ENCODE results near the gene CELA3A. TPM values are rescaled to one million over a fixed set of nuclear protein-coding genes. Genes with fewer than 3 reads are reported as not detected.
A peak's percentile ranks its signal among the peaks of the same experiment; 100 is the strongest.

The CELA3A gene
- total RNA-seq, 2 donors from 2014 or later, result 37,316 to 51,622 TPM

DNA sequence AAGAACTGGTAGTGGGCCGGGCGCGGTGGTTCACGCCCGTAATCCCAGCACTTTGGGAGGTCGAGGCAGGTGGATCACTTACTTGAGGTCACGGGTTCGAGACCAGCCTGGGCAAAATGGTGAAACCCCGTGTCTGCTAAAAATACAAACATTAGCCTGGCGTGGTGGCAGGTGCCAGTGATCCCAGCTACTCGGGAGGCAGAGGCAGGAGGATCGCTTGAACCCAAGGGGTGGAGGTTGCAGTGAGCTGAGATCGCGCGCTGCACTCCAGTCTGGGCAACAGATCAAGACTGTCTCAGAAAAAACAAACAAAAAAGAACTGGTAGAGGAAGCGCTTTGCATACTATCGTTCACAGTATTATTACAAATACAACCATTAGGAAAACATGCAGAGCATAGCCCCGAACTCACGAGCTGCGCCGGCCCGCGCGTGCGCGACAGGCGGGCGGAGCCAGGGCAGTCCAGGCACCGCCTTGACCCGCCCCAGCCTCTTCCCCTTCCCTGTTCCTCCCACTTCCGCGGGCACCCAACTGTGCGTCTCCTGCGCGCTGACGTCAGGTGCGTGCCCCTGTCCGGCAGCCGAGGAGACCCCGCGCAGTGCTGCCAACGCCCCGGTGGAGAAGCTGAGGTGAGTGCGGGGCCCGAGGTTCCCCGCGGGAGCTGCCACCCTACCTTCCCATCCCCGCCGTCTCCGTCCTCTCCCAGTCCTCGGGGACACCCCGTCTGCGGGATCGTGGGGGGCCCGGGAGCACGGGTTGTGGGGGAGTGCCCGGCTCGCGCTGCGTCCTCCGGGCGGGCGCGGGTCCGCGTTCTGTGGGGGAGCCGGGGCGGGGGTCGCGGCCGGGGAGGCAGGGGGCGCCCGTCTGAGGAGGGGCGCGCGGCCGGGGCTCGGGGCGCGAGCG, 50.9 kb downstream of the CELA3A start, which contains the start of gene CDC42:
Gene CDC42, plus strand, starts transcription at position 595 of the 902 bp plus-strand sequence. CDS start 25,770 bp downstream, outside the sequence.
- TF ChIP-seq, protein P1, sequence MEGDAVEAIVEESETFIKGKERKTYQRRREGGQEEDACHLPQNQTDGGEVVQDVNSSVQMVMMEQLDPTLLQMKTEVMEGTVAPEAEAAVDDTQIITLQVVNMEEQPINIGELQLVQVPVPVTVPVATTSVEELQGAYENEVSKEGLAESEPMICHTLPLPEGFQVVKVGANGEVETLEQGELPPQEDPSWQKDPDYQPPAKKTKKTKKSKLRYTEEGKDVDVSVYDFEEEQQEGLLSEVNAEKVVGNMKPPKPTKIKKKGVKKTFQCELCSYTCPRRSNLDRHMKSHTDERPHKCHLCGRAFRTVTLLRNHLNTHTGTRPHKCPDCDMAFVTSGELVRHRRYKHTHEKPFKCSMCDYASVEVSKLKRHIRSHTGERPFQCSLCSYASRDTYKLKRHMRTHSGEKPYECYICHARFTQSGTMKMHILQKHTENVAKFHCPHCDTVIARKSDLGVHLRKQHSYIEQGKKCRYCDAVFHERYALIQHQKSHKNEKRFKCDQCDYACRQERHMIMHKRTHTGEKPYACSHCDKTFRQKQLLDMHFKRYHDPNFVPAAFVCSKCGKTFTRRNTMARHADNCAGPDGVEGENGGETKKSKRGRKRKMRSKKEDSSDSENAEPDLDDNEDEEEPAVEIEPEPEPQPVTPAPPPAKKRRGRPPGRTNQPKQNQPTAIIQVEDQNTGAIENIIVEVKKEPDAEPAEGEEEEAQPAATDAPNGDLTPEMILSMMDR (IDR thresholded peaks at IDR 0.05), result peak in 1 of 7 experiments; percentile 7
- TF ChIP-seq POLR2A (IDR thresholded peaks at IDR 0.05), result peak; percentile 98 to 99 (median 98)
- Histone ChIP-seq H3K4me1 (peaks cover 33% of the 10 kb centered on the region), H3K36me3 (replicated peaks in 1 of 2; ENCODE audit: insufficient read depth in 1 of 2, low read depth in 2 of 2) (no peaks in the 10 kb centered on the region), H3K27me3 (no peaks in the 10 kb centered on the region), H3K4me3 (peak within 1 kb of the TSS; percentile 33 to 76), H3K9me3 (no peaks in the 10 kb centered on the region), H3K27ac (peak within 1 kb of the TSS; percentile 99 to 100 (median 100))
- 18 to 40% methylated on average over 24 to 53 of the region's 81 CpGs for WGBS, 2 donors
- ATAC-seq, result peak; percentile 96
- DNase-seq, result peak; percentile 97 to 99 (median 98)
- intact Hi-C loops (cut with DNase I), result no loop called here

DNA sequence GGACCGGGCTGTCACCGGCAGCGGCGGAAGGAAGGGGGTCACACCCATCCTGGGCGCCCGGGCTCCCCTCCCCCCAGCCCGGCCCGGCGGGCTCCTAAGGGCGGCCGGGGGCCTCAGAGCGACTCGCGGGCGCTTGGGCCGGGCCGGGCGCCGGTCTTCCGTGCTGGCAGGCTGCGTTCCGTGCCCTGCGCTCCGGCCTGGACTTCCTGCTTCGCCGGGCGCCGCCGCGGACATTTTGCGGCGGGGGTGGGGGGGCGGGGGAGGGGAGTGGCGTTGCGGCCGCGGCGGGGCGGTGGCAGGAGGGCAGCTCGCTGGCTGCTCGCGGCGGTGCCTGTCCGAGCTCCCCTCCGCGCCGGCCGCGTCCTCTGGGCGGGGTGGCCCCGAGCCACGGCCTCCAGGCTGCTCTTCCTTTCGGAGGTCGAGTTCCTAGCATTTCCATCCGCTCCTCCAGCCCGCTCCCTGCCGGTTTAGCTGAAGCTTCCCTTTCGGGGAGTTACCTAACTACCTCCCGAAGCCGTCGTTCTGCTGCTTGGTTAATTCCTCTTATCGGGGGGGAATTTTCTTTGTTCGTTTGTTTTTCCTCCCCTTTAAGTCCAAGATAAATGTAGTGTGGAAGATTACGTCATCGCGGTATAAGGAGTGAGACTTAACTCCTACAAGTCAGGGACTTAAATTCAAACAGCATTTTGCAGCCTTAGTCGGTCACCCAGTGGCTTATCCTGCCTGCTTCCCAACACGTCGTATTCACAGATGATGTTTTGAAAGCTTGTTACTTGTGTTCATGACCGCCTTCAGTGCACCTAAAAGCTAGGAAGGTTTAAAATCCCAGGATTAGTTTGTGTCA, 51.8 kb downstream of the CELA3A start:
- Histone ChIP-seq H3K4me3 (peak overlapping the region; percentile 33 to 76), H3K36me3 (replicated peaks in 1 of 2; ENCODE audit: insufficient read depth in 1 of 2, low read depth in 2 of 2) (no peaks in the 10 kb centered on the region), H3K27me3 (no peaks in the 10 kb centered on the region), H3K4me1 (peaks cover 35% of the 10 kb centered on the region), H3K27ac (peak overlapping the region; percentile 99 to 100 (median 100)), H3K9me3 (no peaks in the 10 kb centered on the region)
- peak; percentile 64 to 69 (median 67) for DNase-seq
- intact Hi-C loops (cut with DNase I), result no loop called here
- peak; percentile 39 to 59 (median 53) for TF ChIP-seq POLR2A (IDR thresholded peaks at IDR 0.05)
- TF ChIP-seq, protein P1 (IDR thresholded peaks at IDR 0.05), result peak in 1 of 7 experiments; percentile 16
- peak; percentile 72 for ATAC-seq
- WGBS, 2 donors, result 0 to 2% methylated on average over 18 to 46 of the region's 70 CpGs

DNA sequence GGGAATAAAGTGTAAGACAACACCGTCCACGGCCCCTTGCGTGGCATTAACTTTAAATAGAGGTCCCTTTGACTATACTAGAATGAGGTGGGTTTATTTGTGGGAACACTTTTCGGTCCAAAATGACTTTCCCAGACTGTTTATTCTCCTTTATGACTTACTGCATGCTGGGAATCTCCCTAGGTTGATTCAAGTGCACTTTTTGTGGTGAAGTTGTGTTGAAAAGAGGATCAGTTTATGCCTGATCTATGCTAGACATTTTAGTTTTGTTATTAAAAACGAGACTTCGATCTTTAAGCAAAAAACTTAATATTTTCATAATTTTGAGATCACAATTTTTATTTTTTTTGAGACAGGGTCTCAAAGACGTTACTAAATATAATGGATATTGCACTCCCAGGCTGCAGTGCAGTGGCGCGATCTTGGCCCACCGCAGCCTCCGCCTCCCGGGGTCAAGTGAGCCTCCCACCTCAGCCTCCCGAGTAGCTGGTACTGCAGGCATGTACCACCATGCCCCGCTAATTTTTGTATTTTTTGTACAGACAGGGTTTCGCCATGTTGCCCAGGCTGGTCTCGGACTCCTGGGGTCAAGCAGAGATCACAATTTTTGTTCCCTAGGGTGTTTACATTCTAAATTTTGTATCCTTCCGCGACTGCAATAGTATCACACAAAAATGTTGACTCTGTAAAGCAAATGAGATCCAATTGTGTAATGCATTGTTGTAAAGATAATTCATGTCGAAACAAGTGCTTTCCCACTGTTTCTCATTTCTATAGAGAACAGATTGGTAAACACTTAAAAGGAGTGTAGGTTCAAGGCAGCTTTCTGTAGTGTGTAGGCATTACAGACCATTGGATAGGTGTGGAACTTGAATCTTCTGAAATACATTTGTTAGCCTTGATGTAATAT, 52.7 kb downstream of the CELA3A start:
- Histone ChIP-seq H3K9me3 (no peaks in the 10 kb centered on the region), H3K27ac (peak overlapping the region; percentile 99 to 100 (median 100)), H3K36me3 (replicated peaks in 1 of 2; ENCODE audit: insufficient read depth in 1 of 2, low read depth in 2 of 2) (no peaks in the 10 kb centered on the region), H3K4me1 (peaks cover 35% of the 10 kb centered on the region), H3K4me3 (peak overlapping the region; percentile 33 to 76), H3K27me3 (no peaks in the 10 kb centered on the region)
- intact Hi-C loops (cut with DNase I), result no loop called here
- DNase-seq (no peak), ATAC-seq (no peak)
- TF ChIP-seq POLR2A (IDR thresholded peaks at IDR 0.05), result no peak
- TF ChIP-seq, protein P1 (IDR thresholded peaks at IDR 0.05), result no peak
- 39 to 40% methylated on average over 19 of the region's 19 CpGs for WGBS, 2 donors

DNA sequence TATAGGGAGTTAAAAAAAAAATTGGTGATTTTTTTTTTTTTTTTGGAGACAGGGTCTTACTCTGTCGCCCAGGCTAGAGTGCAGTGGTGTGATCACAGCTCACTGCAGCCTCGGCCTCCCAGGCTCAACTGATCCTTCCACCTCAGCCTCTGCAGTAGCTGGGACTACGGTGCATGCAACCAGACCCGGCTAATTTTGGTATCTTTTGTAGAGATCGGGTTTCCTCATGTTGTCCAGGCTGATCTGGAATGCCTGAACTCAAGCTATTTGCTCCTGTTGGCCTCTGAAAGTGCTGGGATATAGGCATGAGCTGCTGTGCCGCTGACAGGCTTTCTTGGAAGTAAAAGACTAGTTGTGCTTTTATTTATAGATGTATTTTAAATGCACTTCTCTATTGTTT, 54.0 kb downstream of the CELA3A start:
- peaks cover 0 to 3% (median 0%) of the 10 kb centered on the region in 3 donors for H3K9me3 ChIP-seq
- peaks cover 45% of the 10 kb centered on the region for H3K4me1 ChIP-seq
- no peaks in the 10 kb centered on the region for H3K36me3 ChIP-seq (replicated peaks in 1 of 2; ENCODE audit: insufficient read depth in 1 of 2, low read depth in 2 of 2)
- peak overlapping the region in 1 of 4 donors; percentile 22 for H3K27ac ChIP-seq
- H3K4me3 ChIP-seq, result no peak overlapping the region
- no peaks in the 10 kb centered on the region for H3K27me3 ChIP-seq
- ATAC-seq (no peak), DNase-seq (peak in 1 of 4 donors; percentile 11)
- WGBS, 2 donors, result 57 to 65% methylated on average over 6 of the region's 6 CpGs
- TF ChIP-seq, protein P1 (IDR thresholded peaks at IDR 0.05), result no peak
- TF ChIP-seq POLR2A (IDR thresholded peaks at IDR 0.05), result no peak
- intact Hi-C loops (cut with DNase I), result no loop called here
